Measurements from ENCODE around the gene HPCA. TPM values are rescaled to one million over a fixed set of nuclear protein-coding genes. Genes with fewer than 3 reads are reported as not detected.
A peak's percentile ranks its signal among the peaks of the same experiment; 100 is the strongest.

The HPCA gene
- total and polyA plus RNA-seq, 2 experiments from 2014 or later, result 0.85 TPM; not detected in 1

DNA sequence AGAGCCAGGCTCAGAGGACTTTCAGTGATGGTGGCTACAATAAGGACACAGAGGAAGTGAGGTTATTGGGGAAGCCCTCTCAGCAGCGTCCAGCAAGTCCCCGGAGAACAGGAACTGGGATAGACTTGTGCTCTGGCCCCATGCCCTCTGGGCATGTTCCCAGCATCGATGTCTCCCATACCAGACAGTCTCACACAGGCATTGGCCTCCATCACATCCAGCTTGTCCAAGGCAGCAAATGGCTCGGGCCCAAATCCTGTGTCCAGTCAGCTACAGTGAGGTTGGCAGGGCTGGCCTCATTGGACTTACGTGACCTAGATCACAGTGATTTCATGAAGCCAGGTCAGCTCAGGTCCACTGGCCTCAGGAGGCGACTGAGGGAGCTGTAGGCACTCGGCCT, 34.5 kb downstream of the HPCA start:
- Histone ChIP-seq H3K79me2 (no peaks in the 10 kb centered on the region), H3K4me2 (no peak overlapping the region), H4K20me1 (ENCODE audit: insufficient read depth, poor library complexity, severe bottlenecking) (no peaks in the 10 kb centered on the region), H3K4me3 (no peak overlapping the region), H3K36me3 (replicated peaks; ENCODE audit: insufficient read depth, low read depth) (no peaks in the 10 kb centered on the region), H3K4me1 (ENCODE audit: insufficient read depth) (peaks cover 15% of the 10 kb centered on the region), H3K27me3 (no peaks in the 10 kb centered on the region), H3K9me2 (replicated peaks; ENCODE audit: insufficient read depth) (no peaks in the 10 kb centered on the region), H3K27ac (no peak overlapping the region), H3K9me3 (ENCODE audit: low read depth) (no peaks in the 10 kb centered on the region), H2AFZ (no peak overlapping the region)
- no peak for DNase-seq (ENCODE audit: low spot score)
- 89% methylated on average over 7 of the region's 7 CpGs for WGBS (ENCODE audit: low lambda C conversion rate, missing lambda C conversion rate)
- TF ChIP-seq, protein P1, sequence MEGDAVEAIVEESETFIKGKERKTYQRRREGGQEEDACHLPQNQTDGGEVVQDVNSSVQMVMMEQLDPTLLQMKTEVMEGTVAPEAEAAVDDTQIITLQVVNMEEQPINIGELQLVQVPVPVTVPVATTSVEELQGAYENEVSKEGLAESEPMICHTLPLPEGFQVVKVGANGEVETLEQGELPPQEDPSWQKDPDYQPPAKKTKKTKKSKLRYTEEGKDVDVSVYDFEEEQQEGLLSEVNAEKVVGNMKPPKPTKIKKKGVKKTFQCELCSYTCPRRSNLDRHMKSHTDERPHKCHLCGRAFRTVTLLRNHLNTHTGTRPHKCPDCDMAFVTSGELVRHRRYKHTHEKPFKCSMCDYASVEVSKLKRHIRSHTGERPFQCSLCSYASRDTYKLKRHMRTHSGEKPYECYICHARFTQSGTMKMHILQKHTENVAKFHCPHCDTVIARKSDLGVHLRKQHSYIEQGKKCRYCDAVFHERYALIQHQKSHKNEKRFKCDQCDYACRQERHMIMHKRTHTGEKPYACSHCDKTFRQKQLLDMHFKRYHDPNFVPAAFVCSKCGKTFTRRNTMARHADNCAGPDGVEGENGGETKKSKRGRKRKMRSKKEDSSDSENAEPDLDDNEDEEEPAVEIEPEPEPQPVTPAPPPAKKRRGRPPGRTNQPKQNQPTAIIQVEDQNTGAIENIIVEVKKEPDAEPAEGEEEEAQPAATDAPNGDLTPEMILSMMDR (IDR thresholded peaks at IDR 0.05; ENCODE audit: poor library complexity), result no peak
- TF ChIP-seq EZH2 (IDR thresholded peaks at IDR 0.05; ENCODE audit: borderline replicate concordance) (no peak), EZH2phosphoT487 (IDR thresholded peaks at IDR 0.05; ENCODE audit: low read depth, severe bottlenecking, unreplicated experiment) (no peak)

GRCh38 chr1:32924881-32925344, 38.6 kb downstream of the HPCA start:
- Histone ChIP-seq H3K4me3 (no peak overlapping the region), H3K9me2 (replicated peaks; ENCODE audit: insufficient read depth) (no peaks in the 10 kb centered on the region), H3K36me3 (replicated peaks; ENCODE audit: insufficient read depth, low read depth) (no peaks in the 10 kb centered on the region), H3K27me3 (no peaks in the 10 kb centered on the region), H3K9me3 (ENCODE audit: low read depth) (no peaks in the 10 kb centered on the region), H2AFZ (peak overlapping the region; percentile 53), H4K20me1 (ENCODE audit: insufficient read depth, poor library complexity, severe bottlenecking) (no peaks in the 10 kb centered on the region), H3K79me2 (no peaks in the 10 kb centered on the region), H3K27ac (peak overlapping the region; percentile 59), H3K4me2 (peak overlapping the region; percentile 67), H3K4me1 (ENCODE audit: insufficient read depth) (peaks cover 19% of the 10 kb centered on the region)
- peak; percentile 73 for DNase-seq (ENCODE audit: low spot score)
- 16% methylated on average over 25 of the region's 31 CpGs for WGBS (ENCODE audit: low lambda C conversion rate, missing lambda C conversion rate)
- TF ChIP-seq EZH2phosphoT487 (IDR thresholded peaks at IDR 0.05; ENCODE audit: low read depth, severe bottlenecking, unreplicated experiment) (no peak), EZH2 (IDR thresholded peaks at IDR 0.05; ENCODE audit: borderline replicate concordance) (no peak)
- TF ChIP-seq, protein P1 (IDR thresholded peaks at IDR 0.05; ENCODE audit: poor library complexity), result no peak

DNA sequence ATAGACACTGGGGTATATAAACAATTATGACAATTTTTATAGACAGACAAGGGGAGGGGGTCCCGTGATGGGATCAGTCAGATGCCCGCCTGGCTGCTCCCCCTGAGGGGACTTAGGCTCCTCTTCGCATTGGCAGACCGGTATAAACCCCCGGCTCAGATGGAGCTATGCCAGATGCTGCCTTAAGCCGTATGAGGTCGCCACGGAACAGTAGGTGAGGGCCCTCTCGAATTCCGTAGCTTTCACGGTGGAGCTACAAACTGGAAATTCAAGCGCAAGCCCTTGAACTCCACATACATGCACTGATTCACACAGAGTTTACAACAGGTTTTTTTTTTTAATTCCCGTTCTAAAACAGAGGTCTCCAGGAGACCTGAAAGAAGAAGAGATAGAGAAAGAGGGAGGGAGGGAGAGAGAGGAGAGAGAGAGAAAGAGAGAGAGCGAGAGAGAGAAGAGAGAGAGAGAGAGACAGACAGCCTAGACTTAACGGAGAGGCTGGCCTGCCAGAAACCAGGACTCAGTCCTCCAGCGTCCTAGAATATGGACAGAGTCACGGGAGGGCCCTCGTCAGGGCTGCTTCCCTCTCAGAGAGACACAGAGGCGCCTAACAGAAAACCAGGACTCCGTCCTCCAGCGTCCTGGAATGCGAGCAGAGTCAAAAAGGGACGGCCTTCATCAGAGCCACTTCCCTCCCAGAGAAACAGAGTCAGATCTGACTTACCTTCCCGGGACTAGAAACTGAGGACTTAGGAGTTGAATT, 39.3 kb downstream of the HPCA start:
- H3K9me3 ChIP-seq (ENCODE audit: low read depth), result no peaks in the 10 kb centered on the region
- peaks cover 19% of the 10 kb centered on the region for H3K4me1 ChIP-seq (ENCODE audit: insufficient read depth)
- H3K27me3 ChIP-seq, result no peaks in the 10 kb centered on the region
- TF ChIP-seq EZH2 (IDR thresholded peaks at IDR 0.05; ENCODE audit: borderline replicate concordance), result no peak
- TF ChIP-seq, protein P1 (IDR thresholded peaks at IDR 0.05; ENCODE audit: poor library complexity), result no peak
- TF ChIP-seq EZH2phosphoT487 (IDR thresholded peaks at IDR 0.05; ENCODE audit: low read depth, severe bottlenecking, unreplicated experiment), result no peak
- H3K27ac ChIP-seq, result peak overlapping the region; percentile 59
- H4K20me1 ChIP-seq (ENCODE audit: insufficient read depth, poor library complexity, severe bottlenecking), result no peaks in the 10 kb centered on the region
- H3K79me2 ChIP-seq, result no peaks in the 10 kb centered on the region
- WGBS (ENCODE audit: low lambda C conversion rate, missing lambda C conversion rate), result 19% methylated on average over 24 of the region's 24 CpGs
- no peak overlapping the region for H3K4me3 ChIP-seq
- no peaks in the 10 kb centered on the region for H3K36me3 ChIP-seq (replicated peaks; ENCODE audit: insufficient read depth, low read depth)
- peak overlapping the region; percentile 67 for H3K4me2 ChIP-seq
- peak overlapping the region; percentile 53 for H2AFZ ChIP-seq
- peak; percentile 58 for DNase-seq (ENCODE audit: low spot score)
- H3K9me2 ChIP-seq (replicated peaks; ENCODE audit: insufficient read depth), result no peaks in the 10 kb centered on the region
